ENCODE results near the gene SEC22A.

Gene SEC22A

GRCh38 chr3:123270818-123271217 lies 69.1 kb downstream of the SEC22A start:
- no peak for DNase-seq

GRCh38 chr3:123271466-123272159 lies 69.9 kb downstream of the SEC22A start:
- DNase-seq = no peak

GRCh38 chr3:123272547-123272946 lies 70.8 kb downstream of the SEC22A start:
- DNase-seq = no peak

GRCh38 chr3:123275691-123276090 lies 73.9 kb downstream of the SEC22A start:
- DNase-seq = no peak

- no peak for DNase-seq
These were observed 74.7 kb downstream of the SEC22A start for GRCh38 chr3:123276346-123277006.

- no peak for DNase-seq
These were observed 75.4 kb downstream of the SEC22A start for GRCh38 chr3:123277106-123277505.

GRCh38 chr3:123278446-123278845 lies 76.7 kb downstream of the SEC22A start:
- no peak for DNase-seq

- DNase-seq = no peak
These were observed 77.4 kb downstream of the SEC22A start for GRCh38 chr3:123279121-123279520.

GRCh38 chr3:123281406-123281805 lies 79.7 kb downstream of the SEC22A start:
- no peak for DNase-seq

- no peak for DNase-seq
These were observed 80.2 kb downstream of the SEC22A start for GRCh38 chr3:123281929-123282328.

- DNase-seq = no peak
These were observed 80.7 kb downstream of the SEC22A start for GRCh38 chr3:123282461-123282860.

- DNase-seq = no peak
These were observed 81.3 kb downstream of the SEC22A start for GRCh38 chr3:123283074-123283473.

GRCh38 chr3:123283657-123284398 lies 82.1 kb downstream of the SEC22A start:
- DNase-seq = no peak

GRCh38 chr3:123284399-123285010 lies 82.8 kb downstream of the SEC22A start:
- no peak for DNase-seq

- DNase-seq = no peak
These were observed 83.3 kb downstream of the SEC22A start for GRCh38 chr3:123285066-123285465.

- no peak for DNase-seq
These were observed 83.7 kb downstream of the SEC22A start for GRCh38 chr3:123285479-123285878.

- DNase-seq = no peak
These were observed 84.2 kb downstream of the SEC22A start for GRCh38 chr3:123285931-123286307.

GRCh38 chr3:123286308-123287023 lies 84.7 kb downstream of the SEC22A start:
- peak; percentile 58 for DNase-seq

- peak; percentile 41 for DNase-seq
These were observed 85.6 kb downstream of the SEC22A start for GRCh38 chr3:123287051-123287961.

GRCh38 chr3:123287962-123288302 lies 86.2 kb downstream of the SEC22A start:
- peak; percentile 43 for DNase-seq

- DNase-seq = peak; percentile 44
These were observed 87.8 kb downstream of the SEC22A start for GRCh38 chr3:123289391-123290106.

Data from activated effector memory CD4-positive, alpha-beta T cell treated with anti-CD3 and anti-CD28 coated beads, Interleukin-2, amount 50 U/mL, for 16 hours (primary cell).